ENCODE measurements around the gene RFX5. TPM values are rescaled to one million over a fixed set of nuclear protein-coding genes. Genes with fewer than 3 reads are reported as not detected.

RFX5 gene
- total and polyA plus RNA-seq, 2 donors (not counting 1 experiment from before 2014, with no cell fraction given), result 181 to 207 TPM

GRCh38 chr1:151324390-151324930 lies 22.6 kb downstream of the RFX5 start:
- H3K27me3 ChIP-seq (replicated peaks in 1 of 4; ENCODE audit: control extremely low read depth in 1 of 4, control insufficient read depth in 3 of 4, insufficient read depth in 4 of 4, low read length in 3 of 4), result no peaks in the 10 kb centered on the region
- no peak overlapping the region for H2AFZ ChIP-seq (ENCODE audit: insufficient read depth, low read depth, low read length, poor library complexity, severe bottlenecking)
- Mint-ChIP-seq H3K4me1 (peaks cover 54% of the 10 kb centered on the region), H3K27me3 (no peaks in the 10 kb centered on the region), H3K27ac (no peak overlapping the region), H3K4me3 (peak overlapping the region; percentile 29), H3K9me3 (ENCODE audit: insufficient read depth) (no peaks in the 10 kb centered on the region)
- peaks cover 18% of the 10 kb centered on the region for H4K20me1 ChIP-seq (ENCODE audit: control insufficient read depth, insufficient read depth, low read length, poor library complexity, severe bottlenecking)
- no peak for ATAC-seq (ENCODE audit: low read depth)
- H3K4me1 ChIP-seq (ENCODE audit: control insufficient read depth in 2 of 2, insufficient read depth in 2 of 2, low read length in 2 of 2), result peaks cover 21 to 26% of the 10 kb centered on the region in 2 donors
- H3K79me2 ChIP-seq (ENCODE audit: control insufficient read depth, insufficient read depth, low read length), result peaks cover 87% of the 10 kb centered on the region
- H3K27ac ChIP-seq (ENCODE audit: low read length in 2 of 2), result no peak overlapping the region
- H3K9me3 ChIP-seq (ENCODE audit: control extremely low read depth in 1 of 3, control insufficient read depth in 2 of 3, insufficient read depth in 1 of 3, low read length in 2 of 3), result no peaks in the 10 kb centered on the region
- CTCF ChIA-PET, result interaction anchor here (0.5 to 10.0 kb wide), 5 partner anchors 13 to 484 kb away, joined by 3 to 148 read pairs (median 4); no protein-coding TSS in a partner anchor
- intact Hi-C loops (cut with micrococcal nuclease), result no loop called here
- H3K9ac ChIP-seq (ENCODE audit: low read length), result no peak overlapping the region
- DNase-seq, result no peak
- 96% methylated on average over 3 of the region's 4 CpGs for WGBS (ENCODE audit: insufficient coverage)
- no peak overlapping the region for H3K4me3 ChIP-seq (ENCODE audit: control extremely low read depth in 1 of 5, extremely low read depth in 1 of 5, insufficient read depth in 1 of 5, low read depth in 2 of 5, low read length in 4 of 5)
- peaks cover 4 to 47% of the 10 kb centered on the region in 2 experiments for H3K36me3 ChIP-seq (replicated peaks in 1 of 2; ENCODE audit: control extremely low read depth in 1 of 2, control insufficient read depth in 1 of 2, extremely low read depth in 1 of 2, insufficient read depth in 2 of 2, low read length in 1 of 2)
- POLR2A ChIA-PET, result interaction anchor here (0.7 to 0.9 kb wide), 2 partner anchors 41 to 48 kb away, joined by 3 to 4 read pairs; partner anchors contain the start of gene SELENBP1
- H3K4me2 ChIP-seq (replicated peaks; ENCODE audit: low read depth, low read length, poor library complexity, severe bottlenecking), result no peak overlapping the region
- TF ChIP-seq EZH2 (IDR thresholded peaks at IDR 0.05; ENCODE audit: borderline replicate concordance, insufficient read depth, low read depth, low read length, poor library complexity, severe bottlenecking) (no peak), CTCF (IDR thresholded peaks at IDR 0.05) (no peak)

GRCh38 chr1:151318975-151319374 lies 28.1 kb downstream of the RFX5 start:
- no peak overlapping the region for H3K4me3 ChIP-seq (ENCODE audit: control extremely low read depth in 1 of 5, extremely low read depth in 1 of 5, insufficient read depth in 1 of 5, low read depth in 2 of 5, low read length in 4 of 5)
- Mint-ChIP-seq H3K4me3 (no peak overlapping the region), H3K9me3 (ENCODE audit: insufficient read depth) (no peaks in the 10 kb centered on the region), H3K27ac (no peak overlapping the region), H3K27me3 (no peaks in the 10 kb centered on the region), H3K4me1 (peaks cover 27% of the 10 kb centered on the region)
- ChIA-PET POLR2A (no interaction called here), CTCF (no interaction called here)
- peaks cover 53% of the 10 kb centered on the region for H4K20me1 ChIP-seq (ENCODE audit: control insufficient read depth, insufficient read depth, low read length, poor library complexity, severe bottlenecking)
- peaks cover 7 to 67% of the 10 kb centered on the region in 2 experiments for H3K36me3 ChIP-seq (replicated peaks in 1 of 2; ENCODE audit: control extremely low read depth in 1 of 2, control insufficient read depth in 1 of 2, extremely low read depth in 1 of 2, insufficient read depth in 2 of 2, low read length in 1 of 2)
- peaks cover 75% of the 10 kb centered on the region for H3K79me2 ChIP-seq (ENCODE audit: control insufficient read depth, insufficient read depth, low read length)
- WGBS (ENCODE audit: insufficient coverage), result 90% methylated on average over 2 of the region's 3 CpGs
- H2AFZ ChIP-seq (ENCODE audit: insufficient read depth, low read depth, low read length, poor library complexity, severe bottlenecking), result no peak overlapping the region
- no peaks in the 10 kb centered on the region for H3K9me3 ChIP-seq (ENCODE audit: control extremely low read depth in 1 of 3, control insufficient read depth in 2 of 3, insufficient read depth in 1 of 3, low read length in 2 of 3)
- H3K4me2 ChIP-seq (replicated peaks; ENCODE audit: low read depth, low read length, poor library complexity, severe bottlenecking), result no peak overlapping the region
- H3K4me1 ChIP-seq (ENCODE audit: control insufficient read depth in 2 of 2, insufficient read depth in 2 of 2, low read length in 2 of 2), result no peaks in the 10 kb centered on the region
- no peak for TF ChIP-seq CTCF (IDR thresholded peaks at IDR 0.05)
- no peak for TF ChIP-seq EZH2 (IDR thresholded peaks at IDR 0.05; ENCODE audit: borderline replicate concordance, insufficient read depth, low read depth, low read length, poor library complexity, severe bottlenecking)
- intact Hi-C loops (cut with micrococcal nuclease), result no loop called here
- ATAC-seq (ENCODE audit: low read depth) (no peak), DNase-seq (no peak)
- H3K9ac ChIP-seq (ENCODE audit: low read length), result no peak overlapping the region
- H3K27me3 ChIP-seq (replicated peaks in 1 of 4; ENCODE audit: control extremely low read depth in 1 of 4, control insufficient read depth in 3 of 4, insufficient read depth in 4 of 4, low read length in 3 of 4), result no peaks in the 10 kb centered on the region
- no peak overlapping the region for H3K27ac ChIP-seq (ENCODE audit: low read length in 2 of 2)

Measured in B cell (primary cell).